ENCODE measurements around the gene PTPRD.

DNA sequence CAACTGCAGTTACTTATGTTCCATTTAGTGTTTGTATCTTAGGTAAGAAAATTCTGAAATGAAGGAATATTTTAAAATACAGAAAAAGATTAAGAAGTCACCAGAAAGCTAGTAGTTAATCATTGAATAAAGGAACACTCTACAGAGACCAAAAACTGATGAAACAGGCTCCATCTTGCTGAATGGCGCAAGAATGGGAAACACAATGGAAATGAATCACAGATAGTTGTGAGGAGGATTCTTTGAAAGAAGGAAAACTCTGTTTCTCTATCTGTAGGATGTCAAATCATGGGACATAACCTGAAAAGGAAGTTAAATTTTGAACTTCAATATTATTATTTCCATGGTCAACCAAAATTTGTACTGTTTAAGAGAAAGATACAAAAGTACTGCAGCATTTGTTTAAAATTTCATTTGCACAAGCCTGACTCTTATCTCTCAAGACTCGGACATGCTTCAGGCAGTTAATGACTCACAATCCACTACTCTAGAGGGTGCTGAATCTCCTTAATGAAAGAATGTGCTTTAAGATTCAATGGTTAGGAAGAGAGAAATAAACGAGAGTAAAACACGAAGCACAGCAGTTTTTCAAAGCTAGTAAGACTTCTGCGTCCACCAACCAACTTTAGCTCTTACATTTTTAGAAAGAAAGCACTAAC, 1748.8 kb downstream of the PTPRD start:
- TF ChIP-seq, protein P1, sequence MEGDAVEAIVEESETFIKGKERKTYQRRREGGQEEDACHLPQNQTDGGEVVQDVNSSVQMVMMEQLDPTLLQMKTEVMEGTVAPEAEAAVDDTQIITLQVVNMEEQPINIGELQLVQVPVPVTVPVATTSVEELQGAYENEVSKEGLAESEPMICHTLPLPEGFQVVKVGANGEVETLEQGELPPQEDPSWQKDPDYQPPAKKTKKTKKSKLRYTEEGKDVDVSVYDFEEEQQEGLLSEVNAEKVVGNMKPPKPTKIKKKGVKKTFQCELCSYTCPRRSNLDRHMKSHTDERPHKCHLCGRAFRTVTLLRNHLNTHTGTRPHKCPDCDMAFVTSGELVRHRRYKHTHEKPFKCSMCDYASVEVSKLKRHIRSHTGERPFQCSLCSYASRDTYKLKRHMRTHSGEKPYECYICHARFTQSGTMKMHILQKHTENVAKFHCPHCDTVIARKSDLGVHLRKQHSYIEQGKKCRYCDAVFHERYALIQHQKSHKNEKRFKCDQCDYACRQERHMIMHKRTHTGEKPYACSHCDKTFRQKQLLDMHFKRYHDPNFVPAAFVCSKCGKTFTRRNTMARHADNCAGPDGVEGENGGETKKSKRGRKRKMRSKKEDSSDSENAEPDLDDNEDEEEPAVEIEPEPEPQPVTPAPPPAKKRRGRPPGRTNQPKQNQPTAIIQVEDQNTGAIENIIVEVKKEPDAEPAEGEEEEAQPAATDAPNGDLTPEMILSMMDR (IDR thresholded peaks at IDR 0.05), result no peak
- no peak for TF ChIP-seq EZH2 (IDR thresholded peaks at IDR 0.05; ENCODE audit: borderline replicate concordance, insufficient read depth, low read depth, low read length, poor library complexity, severe bottlenecking)

Data from B cell (primary cell).